HL-60/S4 (cell line): ENCODE data around the gene PTGR3.

ENCODE experiments used
- in situ Hi-C: fragments of 300-500 bp; cut with MboI; formaldehyde crosslinking; loops from 2 replicates; pipeline ENCODE4 v1.14.3; 2022; ENCODE audit warnings: low sequenced_read_pairs

The PTGR3 gene

DNA sequence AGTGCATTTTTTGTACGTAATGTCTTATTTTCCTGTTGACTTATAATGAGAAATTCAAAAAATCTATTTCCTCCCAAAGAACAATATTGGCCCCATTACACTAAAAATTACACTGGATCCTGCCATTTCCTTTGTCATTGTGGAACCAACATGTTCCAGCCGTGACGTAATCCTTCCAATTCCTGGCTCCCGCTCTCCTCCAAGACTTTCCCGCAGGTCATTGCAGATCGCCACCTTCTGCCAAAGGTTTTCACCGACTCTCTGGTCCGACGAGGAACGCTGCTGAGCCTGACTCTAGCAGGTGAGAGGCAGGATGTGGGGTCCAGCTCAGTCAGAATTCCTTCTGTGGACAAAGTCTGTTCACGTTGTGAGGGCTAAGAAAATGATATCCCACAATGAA, 38.0 kb downstream of the PTGR3 start:
- in situ Hi-C loops: no loop called here

DNA sequence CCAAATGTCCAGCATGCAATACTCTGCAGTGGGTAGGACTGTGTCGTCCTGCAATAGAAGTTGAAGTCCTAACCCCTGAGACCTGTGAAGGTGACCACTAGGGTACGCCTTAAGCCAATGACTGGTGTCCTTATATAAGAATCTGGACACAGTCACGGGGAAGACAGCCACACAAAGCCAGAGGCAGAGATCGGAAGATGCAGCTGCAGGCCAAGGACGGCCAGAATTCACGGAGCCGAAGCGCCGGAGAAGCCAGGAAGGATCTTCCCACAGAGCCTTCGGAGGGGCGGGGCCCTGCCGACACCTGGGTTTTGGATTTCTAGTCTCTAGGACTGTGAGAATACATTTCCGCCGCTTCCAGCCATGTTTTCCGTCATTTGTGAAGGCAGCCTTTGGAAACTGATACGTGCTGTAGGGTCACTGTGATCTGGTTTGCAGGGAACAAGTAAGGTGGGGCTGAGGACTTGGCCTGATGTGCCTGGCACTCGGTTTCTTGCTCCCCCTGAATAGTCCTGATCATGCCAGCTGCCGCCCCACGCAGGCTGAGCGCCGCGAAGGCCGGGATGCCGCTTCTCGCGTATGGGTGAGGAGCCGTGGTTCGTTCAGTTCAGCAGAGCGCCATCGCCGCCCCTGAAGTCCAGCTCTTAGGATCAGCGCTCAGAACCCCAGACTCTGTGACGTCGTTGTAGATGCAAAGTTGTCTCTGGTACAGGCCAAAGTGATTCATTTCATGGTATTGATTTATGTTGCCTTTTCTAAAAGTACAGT, 38.7 kb downstream of the PTGR3 start:
- in situ Hi-C loops: no loop called here

DNA sequence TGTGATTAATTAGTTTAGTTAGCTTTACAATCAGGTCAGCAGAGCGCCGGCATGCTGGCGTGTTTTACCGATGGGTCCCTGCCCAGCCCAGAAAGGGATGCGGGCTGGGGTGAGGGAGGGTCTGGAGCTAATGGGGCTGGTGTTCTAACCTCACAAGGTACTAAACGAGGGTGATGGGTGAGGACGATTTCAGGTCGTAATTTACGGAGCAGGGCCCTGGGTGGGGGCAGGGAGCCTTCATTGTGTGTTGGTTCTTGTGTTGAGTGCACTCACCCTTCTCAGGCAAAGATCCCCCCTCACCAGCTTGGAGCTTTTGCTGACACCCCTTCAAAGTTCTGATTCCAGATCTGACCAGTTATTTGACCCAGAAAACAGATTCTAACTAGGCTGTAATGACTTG, 39.5 kb downstream of the PTGR3 start:
- in situ Hi-C loops: no loop called here

DNA sequence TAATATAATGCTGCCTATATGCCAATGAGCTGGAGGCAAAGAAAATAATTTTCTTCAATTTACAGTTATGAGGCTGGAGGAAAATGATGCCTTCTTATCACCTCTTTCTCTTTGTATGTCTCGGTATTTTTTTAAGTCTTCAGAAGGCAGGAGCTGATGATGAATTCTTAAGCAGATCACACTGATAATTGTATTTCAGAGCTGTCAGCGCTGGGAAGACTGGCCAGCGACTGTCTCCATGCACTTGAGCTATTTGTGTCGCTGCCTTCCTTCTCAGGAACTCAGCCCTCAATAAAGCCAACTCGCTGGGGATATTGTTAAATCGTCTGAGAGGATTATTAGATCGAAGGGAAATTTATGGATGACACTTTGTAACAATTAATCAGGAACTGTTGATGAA, 40.3 kb downstream of the PTGR3 start:
- in situ Hi-C loops: no loop called here

DNA sequence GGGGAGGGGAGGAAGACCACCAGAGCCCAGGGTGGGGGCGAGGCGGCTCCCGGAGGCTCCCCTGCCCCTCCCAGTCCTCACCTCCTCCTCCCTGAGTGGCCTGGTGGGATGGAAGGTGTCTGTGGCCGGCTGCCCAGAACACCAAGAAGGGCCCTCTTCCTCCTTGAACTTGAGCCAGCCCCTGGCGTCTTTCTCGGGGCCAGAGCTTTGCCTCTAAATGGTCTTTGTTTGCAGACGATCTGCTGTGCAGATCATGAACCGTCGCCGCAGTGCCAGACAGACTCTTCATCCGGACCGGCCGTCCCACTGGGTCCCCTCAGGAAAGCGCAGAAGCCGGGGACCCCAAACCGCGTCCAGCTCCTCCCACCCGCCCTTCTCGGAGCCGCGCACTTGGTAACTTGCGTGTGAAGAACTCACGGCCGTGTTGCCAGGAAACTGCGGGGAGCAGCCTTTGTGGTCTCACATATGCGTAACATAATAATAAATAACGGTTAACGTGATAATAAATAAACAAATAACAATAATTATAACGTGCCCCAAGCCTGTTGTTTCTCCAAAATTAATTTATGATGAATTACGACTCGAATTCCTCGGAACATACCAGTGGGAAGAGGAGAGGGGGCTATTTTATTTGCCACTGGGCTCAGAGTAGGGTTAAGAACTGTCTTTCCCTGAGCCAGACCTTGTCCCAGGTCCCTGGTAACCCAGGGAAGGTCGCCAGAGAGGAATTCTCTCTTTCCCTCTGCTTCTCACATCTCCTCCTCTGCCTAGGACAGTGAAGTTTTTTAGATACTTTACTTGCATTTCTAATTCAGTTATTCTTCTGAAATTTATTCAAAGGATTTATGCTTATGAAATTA, 41.0 kb downstream of the PTGR3 start:
- in situ Hi-C loops: no loop called here

DNA sequence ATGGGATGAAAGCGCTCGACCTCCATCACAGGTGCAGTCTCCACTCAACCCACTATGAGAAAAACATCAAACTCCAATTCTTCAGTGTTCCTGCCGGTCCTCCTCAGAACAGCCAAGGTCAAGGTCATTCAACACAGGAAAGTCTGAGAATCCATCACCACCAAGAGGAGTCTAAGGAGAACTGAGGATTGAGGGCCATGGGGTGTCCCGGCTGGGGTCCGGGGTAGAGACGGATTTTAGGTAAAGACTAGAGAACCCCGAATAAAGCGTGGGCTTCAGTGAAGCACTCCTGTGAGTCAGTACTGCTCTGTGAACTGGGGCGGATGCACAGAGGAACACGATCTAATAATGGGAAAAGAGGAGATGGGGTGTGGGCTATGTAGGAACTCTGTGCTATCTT, 41.8 kb downstream of the PTGR3 start:
- in situ Hi-C loops: no loop called here

DNA sequence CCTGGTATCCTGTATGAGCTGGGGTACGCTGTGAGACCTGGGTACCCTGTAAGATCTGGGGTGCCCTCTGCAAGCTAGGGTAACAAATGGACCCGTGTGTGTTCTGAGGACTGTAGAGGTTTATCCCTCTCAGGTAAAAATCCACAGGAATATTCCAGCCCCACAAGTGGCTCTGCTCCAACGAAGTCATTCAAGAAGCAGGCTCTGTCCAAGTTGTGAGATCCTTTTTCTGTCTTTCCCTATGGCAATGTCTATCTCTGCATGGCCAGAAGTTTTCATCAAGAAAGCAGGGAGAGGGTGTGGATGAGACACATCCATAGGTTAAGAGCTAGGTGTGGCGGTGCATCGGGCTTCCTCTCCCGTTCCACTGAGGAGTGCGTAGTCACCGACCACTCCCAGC, 43.0 kb downstream of the PTGR3 start:
- in situ Hi-C loops: no loop called here

DNA sequence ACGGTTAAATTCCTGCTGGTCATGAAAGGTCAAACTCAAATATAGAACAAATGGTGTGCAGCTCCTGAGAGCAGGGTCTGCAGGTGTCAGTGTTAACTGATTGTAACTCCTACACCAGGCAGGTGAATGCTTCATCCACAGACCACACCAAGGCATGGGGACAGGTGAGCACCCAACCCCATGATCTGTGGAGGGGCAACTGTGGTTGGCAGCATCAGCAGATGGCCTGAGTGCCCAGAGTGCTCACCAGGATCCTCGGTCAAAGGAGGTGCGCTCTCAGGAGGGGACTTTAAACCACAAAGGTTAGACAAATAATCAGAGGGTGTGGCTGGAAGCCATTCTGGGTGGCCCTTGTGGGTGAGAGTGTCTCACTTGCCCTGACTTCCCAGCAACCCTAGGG, 44.5 kb downstream of the PTGR3 start:
- in situ Hi-C loops: no loop called here

DNA sequence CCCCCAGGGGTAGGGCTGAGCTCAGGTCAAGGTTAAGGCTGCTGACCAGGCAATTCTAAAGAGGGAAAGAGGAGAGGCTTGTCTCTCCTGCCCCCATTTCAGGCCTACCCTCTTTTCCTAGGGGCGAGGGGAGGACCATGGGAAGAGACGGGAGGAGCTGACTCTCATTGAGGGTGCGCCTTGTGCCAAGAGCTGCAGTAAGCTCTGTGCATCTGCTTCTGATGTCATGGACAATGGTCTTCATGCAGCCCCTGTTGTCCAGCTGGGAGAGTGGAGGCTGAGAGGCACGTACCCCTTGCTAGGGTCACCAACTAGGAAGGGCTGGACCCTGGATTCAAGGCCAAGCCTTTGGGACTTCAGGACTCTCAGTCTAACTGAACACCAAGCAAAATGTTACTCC, 45.2 kb downstream of the PTGR3 start:
- in situ Hi-C loops: no loop called here

DNA sequence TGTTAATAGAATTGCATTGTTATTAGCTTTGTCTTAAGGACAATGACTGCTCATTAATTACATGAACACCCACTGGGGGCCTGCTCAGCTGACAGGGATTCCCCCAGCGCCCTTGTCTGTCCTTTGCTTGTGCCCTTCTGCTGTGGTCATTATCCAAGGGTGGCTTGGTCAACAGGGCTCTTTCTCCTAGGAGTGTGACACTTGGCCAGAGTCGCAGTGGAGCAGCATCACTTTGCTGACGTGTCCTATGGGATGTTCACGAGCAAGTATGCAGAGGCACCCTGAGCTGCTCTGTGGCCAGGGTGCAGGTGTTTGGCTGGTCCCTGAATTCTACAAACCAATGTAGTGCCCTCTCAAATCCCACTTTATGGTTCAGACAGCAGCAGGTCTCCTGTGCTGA, 46.0 kb downstream of the PTGR3 start:
- in situ Hi-C loops: no loop called here

DNA sequence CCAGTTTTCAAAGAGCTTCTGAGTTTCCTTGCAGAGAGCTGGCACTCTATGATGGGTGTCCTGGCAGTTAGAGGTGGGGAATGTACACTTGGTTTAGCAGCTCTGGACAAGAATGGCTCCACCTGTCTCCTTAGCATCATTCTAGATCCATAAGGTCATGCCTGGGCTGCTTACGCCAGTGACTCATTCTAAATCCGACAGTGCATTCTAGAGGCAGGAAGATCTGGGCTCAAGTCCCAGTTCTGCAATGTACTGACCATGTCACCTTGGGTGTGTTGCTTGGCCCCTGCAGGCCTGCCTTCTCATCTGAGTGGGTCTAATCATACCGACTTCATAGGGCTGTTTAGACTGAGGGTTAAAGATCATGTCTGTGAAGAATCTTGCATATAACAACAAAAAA, 46.5 kb downstream of the PTGR3 start:
- in situ Hi-C loops: no loop called here

DNA sequence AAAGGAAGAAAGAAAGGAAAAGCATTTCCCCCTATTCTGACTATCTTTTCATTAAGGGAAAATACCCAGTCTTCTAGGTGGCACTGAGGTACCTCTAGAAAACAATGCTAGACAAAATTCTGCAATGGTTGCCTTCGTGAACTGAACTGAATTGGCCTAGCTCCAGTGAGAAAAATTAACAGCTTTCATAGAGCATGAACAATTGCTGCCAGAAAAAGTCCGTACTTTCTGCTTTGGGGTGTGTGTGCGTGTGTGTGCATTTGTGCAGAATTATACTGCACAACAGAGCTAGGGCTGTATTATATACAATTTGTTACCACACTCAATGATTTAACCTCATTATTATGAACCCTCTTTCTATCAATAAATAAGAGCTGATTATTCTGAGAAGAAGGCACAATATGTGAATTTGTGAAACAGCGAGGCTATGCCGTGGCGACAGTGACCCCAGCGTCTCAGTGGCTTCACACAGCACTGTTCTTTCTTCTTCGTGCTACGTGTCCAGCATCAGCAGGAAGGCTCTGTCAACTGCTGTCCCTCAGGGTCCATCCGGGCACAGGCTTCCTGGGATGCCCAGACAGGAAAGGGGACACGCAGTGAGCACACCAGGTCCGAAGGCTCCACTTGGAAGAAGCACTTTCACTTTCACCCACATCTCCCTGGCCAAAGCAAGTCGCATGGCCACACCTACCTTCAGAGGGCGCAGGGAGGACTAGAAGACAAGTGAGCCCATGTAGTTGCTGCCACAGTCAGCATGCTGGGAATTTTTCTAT, 47.5 kb downstream of the PTGR3 start:
- in situ Hi-C loops: no loop called here

DNA sequence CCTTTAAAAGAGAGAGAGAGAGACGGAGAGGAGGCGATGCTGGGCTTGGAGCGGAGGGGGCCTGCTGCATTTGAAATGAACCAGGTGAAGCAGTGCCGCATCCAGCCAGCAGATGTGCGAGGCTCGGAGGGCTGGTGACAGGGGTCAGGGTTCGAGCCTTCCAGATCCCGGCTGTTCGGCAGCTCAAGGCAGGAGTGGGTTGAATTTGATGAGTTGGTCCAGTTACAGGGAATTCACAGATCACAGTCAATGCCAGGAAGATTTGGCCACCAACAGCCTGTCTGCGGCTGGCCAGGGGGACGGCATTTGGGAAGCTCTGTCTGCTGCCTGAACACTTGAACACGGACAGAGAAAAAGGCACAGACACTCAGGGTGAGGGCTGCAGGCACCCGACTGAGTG, 48.6 kb downstream of the PTGR3 start:
- in situ Hi-C loops: no loop called here

DNA sequence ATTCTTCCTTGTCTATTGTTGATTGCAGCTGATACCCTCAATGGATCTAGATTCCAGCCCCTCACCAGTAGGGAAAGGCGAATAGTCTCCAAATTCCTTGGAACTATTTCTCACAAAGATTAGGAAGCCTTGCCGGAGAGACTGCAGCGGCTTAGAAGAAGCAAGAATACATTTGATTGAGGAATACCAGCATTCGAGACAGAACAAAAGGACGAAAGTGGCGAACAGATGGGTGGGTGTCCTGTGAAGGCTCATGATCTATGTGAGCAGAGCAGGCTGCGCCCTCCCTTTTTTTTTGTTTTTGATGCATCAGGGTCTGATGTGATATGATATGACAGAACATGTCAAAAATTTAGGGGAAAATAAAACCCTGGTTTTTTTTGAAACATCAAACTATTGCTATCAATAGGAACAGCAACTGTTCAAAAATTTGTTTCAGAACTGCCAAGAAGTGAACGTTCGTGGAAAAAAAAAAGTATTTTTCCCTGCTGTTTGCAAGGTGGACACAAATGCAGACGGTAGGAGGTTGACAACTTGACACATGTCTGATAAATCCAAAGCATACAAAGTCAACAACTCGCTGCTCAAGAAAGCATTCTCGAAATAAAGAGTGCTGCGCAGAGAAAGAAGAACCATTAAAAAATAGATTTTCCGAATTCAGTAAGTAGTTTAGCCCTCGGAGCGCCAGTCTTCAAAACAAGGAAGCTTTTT, 49.1 kb downstream of the PTGR3 start:
- in situ Hi-C loops: no loop called here

DNA sequence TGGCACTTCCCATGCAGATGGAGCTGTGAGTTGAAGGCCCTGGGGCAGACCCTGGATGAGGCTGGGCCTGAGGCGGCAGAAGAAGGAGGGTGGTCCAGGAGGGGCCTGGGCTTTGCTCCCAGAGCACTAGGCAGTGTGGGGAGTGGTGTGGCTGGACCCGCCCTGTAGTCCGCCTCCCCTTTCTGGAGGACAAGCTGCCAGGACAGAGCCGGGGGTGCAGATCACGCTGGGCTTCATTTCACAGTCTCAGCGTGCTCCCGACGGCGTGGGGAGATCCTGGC, 49.8 kb downstream of the PTGR3 start:
- in situ Hi-C loops: no loop called here
